Measurements from ENCODE around the gene IFFO2.
A peak's percentile ranks its signal among the peaks of the same experiment; 100 is the strongest.

IFFO2 gene

DNA sequence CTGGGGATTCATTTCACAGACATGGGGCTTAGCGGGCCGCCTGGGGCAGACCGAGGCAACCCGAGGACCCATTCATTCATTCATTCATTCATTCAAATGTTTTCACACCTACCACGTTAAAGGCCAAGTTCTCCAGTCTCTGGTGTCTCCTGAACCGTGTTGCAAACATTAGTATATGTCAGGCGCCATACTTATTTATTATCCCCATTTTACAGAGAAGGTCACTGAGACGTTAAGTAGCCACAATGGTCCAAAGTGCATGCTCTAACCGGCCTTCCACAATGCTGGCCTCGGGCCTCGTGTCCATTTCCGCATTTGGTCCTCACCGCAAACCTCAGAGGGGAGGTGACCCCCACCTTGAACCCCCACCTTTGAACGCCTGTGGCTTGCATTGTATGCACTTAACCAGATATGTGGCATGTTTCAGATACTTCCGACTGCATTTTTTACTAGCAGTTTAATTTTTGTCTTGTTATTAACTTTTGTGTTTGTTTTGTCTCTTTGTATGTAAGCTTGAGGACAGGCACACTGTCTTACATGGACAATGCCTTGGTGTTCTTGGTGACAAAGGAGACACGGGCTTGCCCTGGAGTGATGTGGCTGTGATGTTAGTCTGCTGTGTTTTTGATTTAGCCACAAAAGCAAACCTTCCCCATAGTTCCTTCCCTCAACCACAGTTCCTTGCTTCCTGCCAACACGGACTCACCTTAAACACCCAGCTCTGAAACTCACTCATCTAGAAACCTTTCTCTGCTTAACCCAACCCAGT, 1.2 kb upstream of the IFFO2 start:
- no peak overlapping the region for H3K27ac ChIP-seq (ENCODE audit: low read depth, low read length)
- no peaks in the 10 kb centered on the region for H3K27me3 ChIP-seq (ENCODE audit: control insufficient read depth in 1 of 2, insufficient read depth in 2 of 2, low read length in 2 of 2)
- peak overlapping the region; percentile 65 for H3K9ac ChIP-seq (ENCODE audit: low read length)
- no peaks in the 10 kb centered on the region for H3K9me3 ChIP-seq (ENCODE audit: low read length)
- no peaks in the 10 kb centered on the region for H3K36me3 ChIP-seq (ENCODE audit: insufficient read depth, low read length)
- H3K4me1 ChIP-seq (ENCODE audit: insufficient read depth, low read length), result peaks cover 22% of the 10 kb centered on the region
- peak overlapping the region; percentile 55 to 73 for H3K4me3 ChIP-seq (ENCODE audit: low read depth in 1 of 2, low read length in 2 of 2)

DNA sequence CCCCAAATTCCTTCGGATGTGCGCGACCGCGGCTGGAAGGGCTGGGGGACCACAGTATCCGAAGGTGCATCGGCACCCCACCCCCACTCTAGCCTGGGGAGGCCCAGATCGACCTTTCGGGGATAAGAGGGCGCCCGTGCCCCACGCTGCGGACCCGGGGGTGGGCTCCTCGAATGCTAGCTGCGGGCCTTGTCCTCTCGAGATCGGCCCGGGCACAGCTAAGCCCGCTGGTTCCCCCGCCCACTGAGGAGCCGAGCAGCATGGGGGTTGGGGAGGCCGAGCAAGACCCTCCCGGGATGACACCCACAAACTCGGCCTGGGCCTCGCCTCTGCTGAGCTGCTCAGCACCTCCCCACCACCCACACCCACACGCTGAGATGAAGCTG, 653 bp upstream of the IFFO2 start:
- Histone ChIP-seq H3K9me3 (ENCODE audit: low read length) (no peaks in the 10 kb centered on the region), H3K9ac (ENCODE audit: low read length) (peak overlapping the region; percentile 65), H3K4me1 (ENCODE audit: insufficient read depth, low read length) (peaks cover 28% of the 10 kb centered on the region), H3K4me3 (ENCODE audit: low read depth in 1 of 2, low read length in 2 of 2) (peak overlapping the region; percentile 55 to 73), H3K27me3 (ENCODE audit: control insufficient read depth in 1 of 2, insufficient read depth in 2 of 2, low read length in 2 of 2) (no peaks in the 10 kb centered on the region), H3K36me3 (ENCODE audit: insufficient read depth, low read length) (no peaks in the 10 kb centered on the region), H3K27ac (ENCODE audit: low read depth, low read length) (peak overlapping the region; percentile 75)

DNA sequence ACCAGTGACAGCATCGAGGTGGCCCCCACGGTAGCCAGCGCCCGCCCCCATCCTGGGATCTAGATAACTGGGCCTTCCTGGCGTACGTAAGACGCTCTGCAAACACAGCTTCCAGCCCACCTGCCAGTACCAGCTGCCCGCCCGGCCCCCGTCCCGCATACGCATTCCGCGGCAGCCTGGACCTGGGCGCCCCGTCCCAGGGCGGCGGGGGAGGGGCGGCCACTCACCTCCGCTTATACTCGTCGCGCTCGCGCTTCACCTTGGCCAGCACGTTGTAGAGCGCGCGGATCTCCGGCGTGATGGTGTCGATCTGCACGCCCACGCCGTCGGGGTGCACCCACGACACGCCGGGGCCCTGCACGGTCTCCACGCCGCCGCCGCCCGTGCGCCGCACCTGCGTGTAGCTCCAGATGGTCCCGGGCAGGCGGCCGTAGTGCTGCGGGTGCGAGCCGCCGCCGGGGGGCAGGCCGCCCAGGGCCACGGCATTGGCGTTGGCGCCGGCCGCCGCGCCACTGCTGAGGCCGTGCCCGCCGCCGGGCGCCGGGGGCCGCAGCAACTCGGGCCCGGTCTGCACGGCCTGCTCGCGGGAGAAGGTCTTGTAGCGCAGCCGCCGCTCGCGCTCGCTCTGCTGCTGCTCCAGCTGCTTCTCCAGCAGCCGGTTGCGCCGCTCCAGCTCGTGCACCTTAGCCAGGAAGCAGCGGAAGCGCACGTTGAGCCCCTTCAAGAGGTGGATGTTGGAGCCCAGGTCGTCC, 859 bp downstream of the IFFO2 start:
- Histone ChIP-seq H3K4me3 (ENCODE audit: low read depth in 1 of 2, low read length in 2 of 2) (peak overlapping the region; percentile 66 to 73), H3K36me3 (ENCODE audit: insufficient read depth, low read length) (no peaks in the 10 kb centered on the region), H3K4me1 (ENCODE audit: insufficient read depth, low read length) (peaks cover 43% of the 10 kb centered on the region), H3K27ac (ENCODE audit: low read depth, low read length) (peak overlapping the region; percentile 81), H3K9ac (ENCODE audit: low read length) (peak overlapping the region; percentile 6), H3K9me3 (ENCODE audit: low read length) (no peaks in the 10 kb centered on the region), H3K27me3 (ENCODE audit: control insufficient read depth in 1 of 2, insufficient read depth in 2 of 2, low read length in 2 of 2) (no peaks in the 10 kb centered on the region)

DNA sequence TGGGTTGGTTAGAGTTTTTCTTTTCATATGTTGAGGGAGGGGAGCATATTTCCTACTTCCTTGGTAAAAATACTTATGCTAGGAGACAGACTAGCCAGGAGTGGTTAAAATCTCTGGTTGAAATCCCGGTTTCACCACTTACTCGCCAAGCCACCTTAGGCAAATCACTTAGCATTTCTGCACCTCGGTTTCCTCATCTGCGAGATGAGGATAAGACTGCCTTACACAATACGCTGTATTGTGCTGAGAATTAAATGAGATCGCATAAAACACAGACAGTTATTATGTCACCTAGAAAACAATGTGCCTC, 1.4 kb downstream of the IFFO2 start:
- Histone ChIP-seq H3K36me3 (ENCODE audit: insufficient read depth, low read length) (no peaks in the 10 kb centered on the region), H3K27me3 (ENCODE audit: control insufficient read depth in 1 of 2, insufficient read depth in 2 of 2, low read length in 2 of 2) (no peaks in the 10 kb centered on the region), H3K9ac (ENCODE audit: low read length) (peak overlapping the region; percentile 6), H3K27ac (ENCODE audit: low read depth, low read length) (peak overlapping the region; percentile 81), H3K4me3 (ENCODE audit: low read depth in 1 of 2, low read length in 2 of 2) (peak overlapping the region; percentile 66 to 73), H3K9me3 (ENCODE audit: low read length) (no peaks in the 10 kb centered on the region), H3K4me1 (ENCODE audit: insufficient read depth, low read length) (peaks cover 48% of the 10 kb centered on the region)

DNA sequence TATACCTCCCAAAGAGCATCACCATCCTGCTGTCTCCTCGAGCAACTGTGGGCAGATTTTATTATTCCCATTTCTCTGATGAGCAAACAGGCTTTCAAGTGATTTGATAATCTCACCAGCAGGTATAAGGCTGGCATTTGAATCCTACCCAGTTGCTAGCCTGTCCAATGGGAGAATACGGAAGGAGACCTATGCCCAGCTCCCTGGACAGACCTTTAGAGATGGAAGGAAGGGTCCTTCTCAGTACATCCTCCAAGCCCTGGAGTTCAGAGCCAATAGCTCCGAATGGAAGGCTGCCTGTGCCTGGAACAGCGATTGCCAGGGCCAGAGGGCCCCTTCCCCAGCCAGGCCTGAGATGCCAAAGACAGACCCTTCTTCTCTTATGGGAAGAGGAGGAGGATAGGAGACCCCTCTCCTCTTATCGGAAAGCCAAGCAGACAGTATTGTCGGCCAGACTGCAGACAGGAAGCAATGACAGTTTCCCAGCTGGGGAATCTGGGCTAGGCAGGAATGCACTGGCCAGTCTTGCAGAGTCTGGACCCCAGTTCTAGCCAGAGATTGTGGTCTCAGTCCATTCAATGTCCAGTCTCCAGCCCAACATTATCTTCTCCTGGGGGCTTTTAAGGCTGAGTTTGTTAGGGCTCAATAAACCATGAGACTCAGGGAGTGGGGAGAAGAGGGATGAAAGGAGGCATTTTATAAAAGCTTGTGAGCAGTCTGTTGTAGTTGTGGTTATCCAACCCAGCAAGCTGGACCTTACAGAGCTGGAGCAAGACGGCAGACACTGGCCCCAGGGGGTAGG, 2.0 kb downstream of the IFFO2 start:
- peak overlapping the region; percentile 38 to 73 for H3K4me3 ChIP-seq (ENCODE audit: low read depth in 1 of 2, low read length in 2 of 2)
- peak overlapping the region; percentile 6 for H3K9ac ChIP-seq (ENCODE audit: low read length)
- no peaks in the 10 kb centered on the region for H3K36me3 ChIP-seq (ENCODE audit: insufficient read depth, low read length)

DNA sequence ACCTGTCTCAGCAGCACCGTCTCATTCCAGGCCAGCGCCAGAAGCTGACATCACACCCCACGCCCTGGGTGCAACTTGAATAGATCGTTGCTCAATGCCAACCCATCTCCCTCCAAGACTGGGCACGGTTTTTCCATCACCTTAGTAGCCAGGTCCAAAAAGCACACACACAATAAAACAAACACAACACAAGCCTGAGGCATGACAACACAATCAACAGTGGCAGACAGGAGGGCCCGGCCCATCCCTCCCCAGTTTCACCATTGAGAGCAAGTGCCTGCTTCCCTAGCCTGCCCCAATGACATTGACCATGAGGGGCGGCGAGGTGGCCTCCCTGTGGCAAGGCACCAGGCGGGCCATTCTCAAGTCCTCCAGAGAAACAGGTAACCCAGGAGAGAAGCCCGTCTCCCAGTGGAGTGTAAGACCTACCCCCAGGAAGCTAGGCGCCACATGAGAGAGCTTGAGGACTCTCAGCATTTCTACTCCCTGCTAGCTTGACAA, 2.7 kb downstream of the IFFO2 start:
- Histone ChIP-seq H3K27ac (ENCODE audit: low read depth, low read length) (peak overlapping the region; percentile 81), H3K4me1 (ENCODE audit: insufficient read depth, low read length) (peaks cover 61% of the 10 kb centered on the region), H3K4me3 (ENCODE audit: low read depth in 1 of 2, low read length in 2 of 2) (peak overlapping the region; percentile 38 to 73), H3K9ac (ENCODE audit: low read length) (peak overlapping the region; percentile 6), H3K9me3 (ENCODE audit: low read length) (no peaks in the 10 kb centered on the region), H3K27me3 (ENCODE audit: control insufficient read depth in 1 of 2, insufficient read depth in 2 of 2, low read length in 2 of 2) (no peaks in the 10 kb centered on the region), H3K36me3 (ENCODE audit: insufficient read depth, low read length) (no peaks in the 10 kb centered on the region)

More for the DNA sequence above, 2.0 kb downstream of the IFFO2 start:
- Histone ChIP-seq H3K27me3 (ENCODE audit: control insufficient read depth in 1 of 2, insufficient read depth in 2 of 2, low read length in 2 of 2) (no peaks in the 10 kb centered on the region), H3K27ac (ENCODE audit: low read depth, low read length) (peak overlapping the region; percentile 81), H3K4me1 (ENCODE audit: insufficient read depth, low read length) (peaks cover 54% of the 10 kb centered on the region), H3K9me3 (ENCODE audit: low read length) (no peaks in the 10 kb centered on the region)

DNA sequence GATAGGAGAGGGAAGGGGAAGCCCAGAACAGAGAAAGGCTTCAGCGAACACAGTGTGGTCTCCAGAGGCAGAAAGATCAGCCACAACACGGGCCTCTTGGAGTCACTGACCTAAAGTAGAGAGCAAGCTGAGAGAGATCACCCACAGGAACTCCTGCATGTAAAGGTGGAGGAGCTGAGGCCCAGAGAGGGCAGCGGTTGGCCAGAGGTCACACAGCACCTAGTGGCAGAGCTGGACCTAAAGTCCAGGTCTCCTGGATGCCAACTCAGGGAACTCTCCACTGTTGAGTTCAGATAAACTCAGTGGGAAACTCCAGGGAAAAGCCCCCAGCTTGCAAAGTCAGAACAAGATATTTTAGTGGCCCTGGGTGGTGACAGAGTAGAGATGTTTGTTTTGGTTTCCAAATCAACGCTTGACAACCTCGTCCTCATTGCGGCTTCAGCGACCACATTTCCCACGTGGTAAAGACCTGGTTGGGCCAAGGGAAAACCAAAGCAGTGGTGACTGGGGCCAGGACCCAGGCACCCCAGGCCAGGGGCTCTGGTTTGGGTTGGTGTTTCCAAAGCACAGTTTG, 4.6 kb downstream of the IFFO2 start:
- no peaks in the 10 kb centered on the region for H3K9me3 ChIP-seq (ENCODE audit: low read length)
- H3K27ac ChIP-seq (ENCODE audit: low read depth, low read length), result peak overlapping the region; percentile 91
- H3K4me1 ChIP-seq (ENCODE audit: insufficient read depth, low read length), result peaks cover 80% of the 10 kb centered on the region
- no peak overlapping the region for H3K4me3 ChIP-seq (ENCODE audit: low read depth in 1 of 2, low read length in 2 of 2)
- no peaks in the 10 kb centered on the region for H3K27me3 ChIP-seq (ENCODE audit: control insufficient read depth in 1 of 2, insufficient read depth in 2 of 2, low read length in 2 of 2)
- no peak overlapping the region for H3K9ac ChIP-seq (ENCODE audit: low read length)
- H3K36me3 ChIP-seq (ENCODE audit: insufficient read depth, low read length), result no peaks in the 10 kb centered on the region

DNA sequence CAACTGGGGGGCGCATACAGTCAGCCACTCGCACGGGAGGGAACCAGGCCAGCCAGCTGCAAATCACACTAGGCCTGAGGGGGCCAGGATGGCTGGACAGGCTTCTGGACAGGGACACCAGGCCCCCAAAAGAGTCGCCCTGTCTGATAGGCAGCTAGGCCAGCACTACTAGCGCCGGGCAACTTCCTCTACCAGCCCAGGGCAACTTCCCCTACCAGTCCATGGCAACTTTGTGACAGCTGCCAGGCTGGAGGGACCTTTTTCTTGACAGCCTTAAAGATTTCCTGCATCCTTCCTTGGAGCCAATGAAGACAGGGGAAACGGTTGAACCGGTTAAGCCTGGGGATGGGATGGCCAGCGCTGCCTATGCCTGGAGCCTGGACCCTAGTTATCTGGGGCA, 5.1 kb downstream of the IFFO2 start:
- peaks cover 83% of the 10 kb centered on the region for H3K4me1 ChIP-seq (ENCODE audit: insufficient read depth, low read length)
- no peak overlapping the region for H3K4me3 ChIP-seq (ENCODE audit: low read depth in 1 of 2, low read length in 2 of 2)
- no peaks in the 10 kb centered on the region for H3K36me3 ChIP-seq (ENCODE audit: insufficient read depth, low read length)
- H3K27ac ChIP-seq (ENCODE audit: low read depth, low read length), result peak overlapping the region; percentile 91
- H3K27me3 ChIP-seq (ENCODE audit: control insufficient read depth in 1 of 2, insufficient read depth in 2 of 2, low read length in 2 of 2), result no peaks in the 10 kb centered on the region
- H3K9ac ChIP-seq (ENCODE audit: low read length), result peak overlapping the region; percentile 35
- no peaks in the 10 kb centered on the region for H3K9me3 ChIP-seq (ENCODE audit: low read length)

DNA sequence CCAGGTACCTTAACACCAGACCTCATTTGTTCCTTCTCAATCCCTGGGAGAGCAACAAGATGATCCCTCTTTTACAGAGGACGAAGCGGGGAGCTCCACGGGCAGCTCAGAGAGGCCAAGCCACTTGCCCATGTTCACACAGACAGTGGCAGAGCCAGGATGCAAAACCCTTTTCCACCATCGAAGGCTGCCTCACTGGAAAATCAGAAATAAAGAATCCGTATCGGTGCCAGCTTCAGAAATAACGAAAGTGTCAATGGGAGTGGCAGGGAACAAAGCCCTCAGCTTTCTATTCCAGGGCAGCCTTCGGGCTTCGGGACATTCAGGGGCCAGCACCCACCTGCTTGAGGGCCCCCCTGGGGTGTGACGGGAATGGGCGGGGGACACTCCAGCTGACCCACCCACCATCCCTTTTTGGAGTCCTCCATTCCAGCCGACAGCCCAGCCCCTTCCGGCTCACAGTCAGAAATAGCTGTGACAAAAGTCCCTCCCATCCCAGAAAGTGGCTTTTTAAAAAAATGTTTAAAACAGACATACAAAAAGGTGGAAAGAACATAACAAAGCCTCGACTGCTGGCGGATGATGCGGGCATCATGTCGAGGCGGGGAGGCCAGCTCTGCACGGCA, 6.0 kb downstream of the IFFO2 start:
- peak overlapping the region; percentile 9 to 47 for H3K4me3 ChIP-seq (ENCODE audit: low read depth in 1 of 2, low read length in 2 of 2)
- H3K9ac ChIP-seq (ENCODE audit: low read length), result peak overlapping the region; percentile 35
- no peaks in the 10 kb centered on the region for H3K36me3 ChIP-seq (ENCODE audit: insufficient read depth, low read length)
- no peaks in the 10 kb centered on the region for H3K27me3 ChIP-seq (ENCODE audit: control insufficient read depth in 1 of 2, insufficient read depth in 2 of 2, low read length in 2 of 2)
- peaks cover 89% of the 10 kb centered on the region for H3K4me1 ChIP-seq (ENCODE audit: insufficient read depth, low read length)
- H3K27ac ChIP-seq (ENCODE audit: low read depth, low read length), result peak overlapping the region; percentile 91
- no peaks in the 10 kb centered on the region for H3K9me3 ChIP-seq (ENCODE audit: low read length)

DNA sequence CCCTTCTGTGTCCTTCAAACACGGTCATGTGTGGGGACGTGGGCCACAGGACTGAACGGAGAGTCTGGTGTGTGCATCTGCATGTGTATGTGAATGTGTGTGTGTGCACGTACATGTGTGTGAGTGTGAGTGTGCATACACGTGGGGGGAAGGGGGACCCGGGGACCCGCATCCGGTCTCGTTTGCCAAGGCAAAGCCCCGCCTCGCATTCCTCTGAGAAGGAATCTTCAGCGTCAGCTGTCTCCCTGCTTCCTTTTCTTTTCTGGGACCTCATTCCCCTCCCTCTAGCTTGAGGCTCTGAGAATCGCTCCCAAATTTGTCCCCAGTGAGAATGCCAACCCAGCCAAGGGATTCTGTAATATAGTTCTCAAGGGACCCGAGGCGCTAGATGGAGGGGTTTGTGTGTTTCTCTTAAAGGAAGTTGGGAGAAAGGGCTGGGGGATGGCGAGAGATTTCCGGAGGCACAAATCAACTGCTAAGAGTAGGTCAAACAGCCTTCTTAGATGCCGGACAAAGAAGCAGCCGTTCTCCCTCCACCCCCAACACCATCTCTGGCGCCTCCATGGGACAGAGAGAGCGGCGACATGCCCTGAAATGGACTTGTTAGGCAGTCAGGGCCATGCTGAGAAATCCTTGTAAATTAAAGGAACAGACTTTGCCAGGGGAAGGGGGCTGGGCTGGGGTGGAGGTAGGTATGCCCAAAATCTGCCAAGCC, 6.6 kb downstream of the IFFO2 start:
- Histone ChIP-seq H3K9ac (ENCODE audit: low read length) (peak overlapping the region; percentile 35), H3K4me1 (ENCODE audit: insufficient read depth, low read length) (peaks cover 91% of the 10 kb centered on the region), H3K9me3 (ENCODE audit: low read length) (no peaks in the 10 kb centered on the region), H3K4me3 (ENCODE audit: low read depth in 1 of 2, low read length in 2 of 2) (peak overlapping the region; percentile 9 to 47), H3K27me3 (ENCODE audit: control insufficient read depth in 1 of 2, insufficient read depth in 2 of 2, low read length in 2 of 2) (no peaks in the 10 kb centered on the region), H3K27ac (ENCODE audit: low read depth, low read length) (peak overlapping the region; percentile 91), H3K36me3 (ENCODE audit: insufficient read depth, low read length) (no peaks in the 10 kb centered on the region)

Measured in muscle layer of colon (tissue), 2 donors.